DOHH2 (cell line): ENCODE results near the gene CMSS1.

Source experiments
- CTCF ChIP-seq: fragments of 200-600 bp; sonication (generic); IDR thresholded peaks from one replicate; pipeline ENCODE4 v1.5.1; 2014; ENCODE audit warnings: antibody characterized with exemption, mild to moderate bottlenecking, low read depth, low read length; ENCODE audit not compliant: poor library complexity, severe bottlenecking
- EZH2phosphoT487 ChIP-seq: fragments of 200-600 bp; sonication (generic); IDR thresholded peaks from 2 replicates; pipeline ENCODE4 v1.6.1; 2017; ENCODE audit warnings: borderline replicate concordance, mild to moderate bottlenecking, antibody characterized with exemption, low read length, moderate library complexity, mixed read lengths

- TF ChIP-seq CTCF = no peak
- TF ChIP-seq EZH2phosphoT487 = no peak
Measured at GRCh38 chr3:100080573-100080972, 262.9 kb downstream of the CMSS1 start.
